Measurements from ENCODE around the gene MEGF9. TPM values are rescaled to one million over a fixed set of nuclear protein-coding genes. Genes with fewer than 3 reads are reported as not detected.

Gene MEGF9
- total and polyA plus RNA-seq, 2 donors (not counting 1 experiment from before 2014, with no cell fraction given), result 3.5 to 11.3 TPM

- intact Hi-C loops (cut with micrococcal nuclease), result no loop called here
Observed at GRCh38 chr9:120568816-120569215, 145.5 kb downstream of the MEGF9 start.

GRCh38 chr9:120567874-120568273 is 146.4 kb downstream of the MEGF9 start:
- CTCF ChIA-PET, result no interaction called here
- Histone ChIP-seq H3K4me3 (ENCODE audit: control extremely low read depth in 1 of 5, extremely low read depth in 1 of 5, insufficient read depth in 1 of 5, low read depth in 2 of 5, low read length in 4 of 5) (no peak overlapping the region), H3K4me2 (replicated peaks; ENCODE audit: low read depth, low read length, poor library complexity, severe bottlenecking) (no peak overlapping the region), H3K36me3 (replicated peaks in 1 of 2; ENCODE audit: control extremely low read depth in 1 of 2, control insufficient read depth in 1 of 2, extremely low read depth in 1 of 2, insufficient read depth in 2 of 2, low read length in 1 of 2) (peaks cover 3 to 84% of the 10 kb centered on the region in 2 experiments), H3K79me2 (ENCODE audit: control insufficient read depth, insufficient read depth, low read length) (peaks cover 35% of the 10 kb centered on the region), H3K27me3 (replicated peaks in 1 of 4; ENCODE audit: control extremely low read depth in 1 of 4, control insufficient read depth in 3 of 4, insufficient read depth in 4 of 4, low read length in 3 of 4) (no peaks in the 10 kb centered on the region), H4K20me1 (ENCODE audit: control insufficient read depth, insufficient read depth, low read length, poor library complexity, severe bottlenecking) (peaks cover 33% of the 10 kb centered on the region), H3K9ac (ENCODE audit: low read length) (no peak overlapping the region), H3K9me3 (ENCODE audit: control extremely low read depth in 1 of 3, control insufficient read depth in 2 of 3, insufficient read depth in 1 of 3, low read length in 2 of 3) (no peaks in the 10 kb centered on the region), H3K27ac (ENCODE audit: low read length in 2 of 2) (no peak overlapping the region), H2AFZ (ENCODE audit: insufficient read depth, low read depth, low read length, poor library complexity, severe bottlenecking) (no peak overlapping the region), H3K4me1 (ENCODE audit: control insufficient read depth in 2 of 2, insufficient read depth in 2 of 2, low read length in 2 of 2) (no peaks in the 10 kb centered on the region)
- H3K27ac Mint-ChIP-seq, result no peak overlapping the region
- no peak overlapping the region for H3K4me3 Mint-ChIP-seq
- intact Hi-C loops (cut with micrococcal nuclease), result no loop called here
- no peak for ATAC-seq (ENCODE audit: low read depth)
- 100% methylated on average over 3 of the region's 4 CpGs for WGBS (ENCODE audit: insufficient coverage)
- TF ChIP-seq EZH2 (IDR thresholded peaks at IDR 0.05; ENCODE audit: borderline replicate concordance, insufficient read depth, low read depth, low read length, poor library complexity, severe bottlenecking) (no peak), CTCF (IDR thresholded peaks at IDR 0.05) (no peak)
- H3K4me1 Mint-ChIP-seq, result no peaks in the 10 kb centered on the region
- no peaks in the 10 kb centered on the region for H3K27me3 Mint-ChIP-seq
- no peaks in the 10 kb centered on the region for H3K9me3 Mint-ChIP-seq (ENCODE audit: insufficient read depth)
- DNase-seq, result no peak
- POLR2A ChIA-PET, result no interaction called here

More at GRCh38 chr9:120568816-120569215, 145.5 kb downstream of the MEGF9 start:
- no peak overlapping the region for H2AFZ ChIP-seq (ENCODE audit: insufficient read depth, low read depth, low read length, poor library complexity, severe bottlenecking)
- H4K20me1 ChIP-seq (ENCODE audit: control insufficient read depth, insufficient read depth, low read length, poor library complexity, severe bottlenecking), result peaks cover 27% of the 10 kb centered on the region
- ATAC-seq (ENCODE audit: low read depth) (no peak), DNase-seq (no peak)
- peaks cover 0 to 75% of the 10 kb centered on the region in 2 experiments for H3K36me3 ChIP-seq (replicated peaks in 1 of 2; ENCODE audit: control extremely low read depth in 1 of 2, control insufficient read depth in 1 of 2, extremely low read depth in 1 of 2, insufficient read depth in 2 of 2, low read length in 1 of 2)
- POLR2A ChIA-PET, result no interaction called here
- H3K9ac ChIP-seq (ENCODE audit: low read length), result no peak overlapping the region
- no peak overlapping the region for H3K4me2 ChIP-seq (replicated peaks; ENCODE audit: low read depth, low read length, poor library complexity, severe bottlenecking)
- H3K9me3 Mint-ChIP-seq (ENCODE audit: insufficient read depth), result no peaks in the 10 kb centered on the region
- no peaks in the 10 kb centered on the region for H3K27me3 Mint-ChIP-seq
- H3K9me3 ChIP-seq (ENCODE audit: control extremely low read depth in 1 of 3, control insufficient read depth in 2 of 3, insufficient read depth in 1 of 3, low read length in 2 of 3), result no peaks in the 10 kb centered on the region
- no peaks in the 10 kb centered on the region for H3K27me3 ChIP-seq (replicated peaks in 1 of 4; ENCODE audit: control extremely low read depth in 1 of 4, control insufficient read depth in 3 of 4, insufficient read depth in 4 of 4, low read length in 3 of 4)
- no peaks in the 10 kb centered on the region for H3K4me1 Mint-ChIP-seq
- no peak overlapping the region for H3K27ac Mint-ChIP-seq
- no peak overlapping the region for H3K4me3 ChIP-seq (ENCODE audit: control extremely low read depth in 1 of 5, extremely low read depth in 1 of 5, insufficient read depth in 1 of 5, low read depth in 2 of 5, low read length in 4 of 5)
- no peaks in the 10 kb centered on the region for H3K4me1 ChIP-seq (ENCODE audit: control insufficient read depth in 2 of 2, insufficient read depth in 2 of 2, low read length in 2 of 2)
- TF ChIP-seq EZH2 (IDR thresholded peaks at IDR 0.05; ENCODE audit: borderline replicate concordance, insufficient read depth, low read depth, low read length, poor library complexity, severe bottlenecking), result no peak
- no peak for TF ChIP-seq CTCF (IDR thresholded peaks at IDR 0.05)
- 88% methylated on average over 3 of the region's 5 CpGs for WGBS (ENCODE audit: insufficient coverage)
- no peak overlapping the region for H3K27ac ChIP-seq (ENCODE audit: low read length in 2 of 2)
- peaks cover 32% of the 10 kb centered on the region for H3K79me2 ChIP-seq (ENCODE audit: control insufficient read depth, insufficient read depth, low read length)
- H3K4me3 Mint-ChIP-seq, result no peak overlapping the region
- CTCF ChIA-PET, result no interaction called here
